ENCODE results near the gene CCDC127. TPM values are rescaled to one million over a fixed set of nuclear protein-coding genes. Genes with fewer than 3 reads are reported as not detected.

Gene CCDC127
- total and polyA plus RNA-seq, 2 donors (not counting 3 experiments of a cell fraction or from before 2014, with no cell fraction given) = 3.4 to 6.3 TPM

DNA sequence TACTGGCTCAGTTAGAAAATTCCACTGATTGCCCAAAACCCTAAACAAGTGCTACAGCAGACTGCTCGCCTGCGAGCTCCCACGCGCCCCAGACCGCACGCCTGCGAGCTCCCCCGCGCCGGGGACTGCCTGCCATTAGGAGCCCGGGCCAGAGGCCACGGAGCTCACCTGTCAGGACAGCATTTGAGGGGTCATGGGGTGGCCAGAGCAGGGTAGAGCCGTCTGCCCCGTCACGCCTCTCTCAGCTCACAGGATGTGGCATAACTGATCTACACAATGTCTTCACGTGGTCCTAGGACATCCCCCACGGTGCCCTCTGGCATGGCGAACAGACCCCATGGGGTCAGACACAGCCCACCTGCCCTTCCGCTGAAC is 55.8 kb downstream of the CCDC127 start:
- no peaks in the 10 kb centered on the region for H3K79me2 ChIP-seq (ENCODE audit: control insufficient read depth, insufficient read depth, low read length)
- ChIA-PET CTCF (interaction anchor here (1.0 kb wide), 1 partner anchor 26 kb away, joined by 3 read pairs; no protein-coding TSS in a partner anchor), POLR2A (no interaction called here)
- BruUV-seq (replicated peaks) = no TSS peak
- no peaks in the 10 kb centered on the region for H4K20me1 ChIP-seq (replicated peaks; ENCODE audit: control insufficient read depth, extremely low read depth, insufficient read depth, low read length)
- intact Hi-C loops (cut with micrococcal nuclease) = no loop called here
- H3K4me1 ChIP-seq (ENCODE audit: control insufficient read depth, extremely low read depth, insufficient read depth, low read length) = no peaks in the 10 kb centered on the region
- H3K27ac ChIP-seq (ENCODE audit: insufficient read depth, low read depth, low read length) = no peak overlapping the region
- H3K4me3 ChIP-seq (replicated peaks in 1 of 3; ENCODE audit: insufficient read depth in 1 of 3, low read depth in 1 of 3, low read length in 3 of 3) = no peak overlapping the region
- H2AFZ ChIP-seq (ENCODE audit: low read depth, low read length) = no peak overlapping the region
- no peak for FAIRE-seq
- no peak for DNase-seq (ENCODE audit: low read depth, low spot score)
- no peaks in the 10 kb centered on the region for H3K9me3 ChIP-seq (replicated peaks; ENCODE audit: control insufficient read depth, insufficient read depth, low read length)
- H3K9ac ChIP-seq (replicated peaks; ENCODE audit: extremely low read depth, insufficient read depth, low read length) = no peak overlapping the region
- H3K9me1 ChIP-seq (replicated peaks; ENCODE audit: control insufficient read depth, extremely low read depth, insufficient read depth, low read length) = no peaks in the 10 kb centered on the region
- TF ChIP-seq GATA2 (IDR thresholded peaks at IDR 0.05; ENCODE audit: insufficient read depth, insufficient read length, low read depth, low read length) = no peak
- TF ChIP-seq, protein P1, sequence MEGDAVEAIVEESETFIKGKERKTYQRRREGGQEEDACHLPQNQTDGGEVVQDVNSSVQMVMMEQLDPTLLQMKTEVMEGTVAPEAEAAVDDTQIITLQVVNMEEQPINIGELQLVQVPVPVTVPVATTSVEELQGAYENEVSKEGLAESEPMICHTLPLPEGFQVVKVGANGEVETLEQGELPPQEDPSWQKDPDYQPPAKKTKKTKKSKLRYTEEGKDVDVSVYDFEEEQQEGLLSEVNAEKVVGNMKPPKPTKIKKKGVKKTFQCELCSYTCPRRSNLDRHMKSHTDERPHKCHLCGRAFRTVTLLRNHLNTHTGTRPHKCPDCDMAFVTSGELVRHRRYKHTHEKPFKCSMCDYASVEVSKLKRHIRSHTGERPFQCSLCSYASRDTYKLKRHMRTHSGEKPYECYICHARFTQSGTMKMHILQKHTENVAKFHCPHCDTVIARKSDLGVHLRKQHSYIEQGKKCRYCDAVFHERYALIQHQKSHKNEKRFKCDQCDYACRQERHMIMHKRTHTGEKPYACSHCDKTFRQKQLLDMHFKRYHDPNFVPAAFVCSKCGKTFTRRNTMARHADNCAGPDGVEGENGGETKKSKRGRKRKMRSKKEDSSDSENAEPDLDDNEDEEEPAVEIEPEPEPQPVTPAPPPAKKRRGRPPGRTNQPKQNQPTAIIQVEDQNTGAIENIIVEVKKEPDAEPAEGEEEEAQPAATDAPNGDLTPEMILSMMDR (IDR thresholded peaks at IDR 0.05; ENCODE audit: extremely low read depth in 1 of 2, insufficient read depth in 1 of 2, low read depth in 1 of 2, low read length in 2 of 2) = no peak
- no peak for TF ChIP-seq EZH2 (IDR thresholded peaks at IDR 0.05; ENCODE audit: borderline replicate concordance, low read depth, low read length, severe bottlenecking)
- no peak for TF ChIP-seq MYC (IDR thresholded peaks at IDR 0.05; ENCODE audit: low read depth, low read length)
- TF ChIP-seq POLR2A (IDR thresholded peaks at IDR 0.05; ENCODE audit: low read depth, low read length) = no peak
- no peak for TF ChIP-seq FOS (IDR thresholded peaks at IDR 0.05; ENCODE audit: borderline replicate concordance, insufficient read depth, low read length)
- dilution Hi-C loops (cut with MboI; ENCODE audit: extremely low pct_ligation_motif_present, low sequenced_read_pairs) = no loop called here
- H3K36me3 ChIP-seq (ENCODE audit: control insufficient read depth in 2 of 2, extremely low read depth in 1 of 2, insufficient read depth in 2 of 2, low read length in 2 of 2) = no peaks in the 10 kb centered on the region
- no peaks in the 10 kb centered on the region for H3K27me3 ChIP-seq (ENCODE audit: control insufficient read depth in 2 of 2, insufficient read depth in 2 of 2, low read length in 2 of 2)
- H3K4me2 ChIP-seq (ENCODE audit: insufficient read depth, low read length) = no peak overlapping the region

DNA sequence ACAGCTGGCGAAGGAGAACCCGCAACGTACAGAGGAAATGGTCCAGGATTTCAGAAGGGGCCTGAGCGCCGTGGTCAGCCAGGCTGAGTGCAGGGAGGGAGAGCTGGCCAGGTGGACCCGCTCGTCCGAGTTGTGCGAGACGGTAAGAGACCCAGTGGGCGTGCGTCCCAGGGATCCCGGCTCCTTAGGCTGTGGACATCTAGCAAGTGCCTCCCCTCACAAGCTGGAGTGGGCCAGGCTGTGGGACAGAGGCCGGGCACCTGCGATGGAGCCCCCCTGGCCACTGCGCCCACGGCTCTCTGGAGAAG is 56.2 kb downstream of the CCDC127 start:
- H4K20me1 ChIP-seq (replicated peaks; ENCODE audit: control insufficient read depth, extremely low read depth, insufficient read depth, low read length) = no peaks in the 10 kb centered on the region
- intact Hi-C loops (cut with micrococcal nuclease) (no loop called here), dilution Hi-C loops (cut with MboI; ENCODE audit: extremely low pct_ligation_motif_present, low sequenced_read_pairs) (no loop called here)
- H3K27me3 ChIP-seq (ENCODE audit: control insufficient read depth in 2 of 2, insufficient read depth in 2 of 2, low read length in 2 of 2) = no peaks in the 10 kb centered on the region
- FAIRE-seq (no peak), DNase-seq (ENCODE audit: low read depth, low spot score) (no peak)
- H3K9me1 ChIP-seq (replicated peaks; ENCODE audit: control insufficient read depth, extremely low read depth, insufficient read depth, low read length) = no peaks in the 10 kb centered on the region
- no peak overlapping the region for H3K27ac ChIP-seq (ENCODE audit: insufficient read depth, low read depth, low read length)
- H3K79me2 ChIP-seq (ENCODE audit: control insufficient read depth, insufficient read depth, low read length) = no peaks in the 10 kb centered on the region
- TF ChIP-seq POLR2A (IDR thresholded peaks at IDR 0.05; ENCODE audit: low read depth, low read length) = no peak
- no peak for TF ChIP-seq POLR2AphosphoS5 (IDR thresholded peaks at IDR 0.05; ENCODE audit: insufficient read depth, low read depth, low read length)
- TF ChIP-seq, protein P2, sequence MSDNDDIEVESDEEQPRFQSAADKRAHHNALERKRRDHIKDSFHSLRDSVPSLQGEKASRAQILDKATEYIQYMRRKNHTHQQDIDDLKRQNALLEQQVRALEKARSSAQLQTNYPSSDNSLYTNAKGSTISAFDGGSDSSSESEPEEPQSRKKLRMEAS (IDR thresholded peaks at IDR 0.05; ENCODE audit: insufficient read depth, insufficient read length) = no peak
- TF ChIP-seq EZH2 (IDR thresholded peaks at IDR 0.05; ENCODE audit: borderline replicate concordance, low read depth, low read length, severe bottlenecking) = no peak
- no peak for TF ChIP-seq JUN (IDR thresholded peaks at IDR 0.05; ENCODE audit: borderline replicate concordance, insufficient read depth, insufficient read length, low read depth)
- TF ChIP-seq, protein P1 (IDR thresholded peaks at IDR 0.05; ENCODE audit: extremely low read depth in 1 of 2, insufficient read depth in 1 of 2, low read depth in 1 of 2, low read length in 2 of 2) = no peak
- TF ChIP-seq GATA2 (IDR thresholded peaks at IDR 0.05; ENCODE audit: insufficient read depth, insufficient read length, low read depth, low read length) = no peak
- TF ChIP-seq FOS (IDR thresholded peaks at IDR 0.05; ENCODE audit: borderline replicate concordance, insufficient read depth, low read length) = no peak
- no peak for TF ChIP-seq MYC (IDR thresholded peaks at IDR 0.05; ENCODE audit: low read depth, low read length)
- no peaks in the 10 kb centered on the region for H3K36me3 ChIP-seq (ENCODE audit: control insufficient read depth in 2 of 2, extremely low read depth in 1 of 2, insufficient read depth in 2 of 2, low read length in 2 of 2)
- no peak overlapping the region for H3K4me2 ChIP-seq (ENCODE audit: insufficient read depth, low read length)
- no peak overlapping the region for H2AFZ ChIP-seq (ENCODE audit: low read depth, low read length)
- no peaks in the 10 kb centered on the region for H3K9me3 ChIP-seq (replicated peaks; ENCODE audit: control insufficient read depth, insufficient read depth, low read length)
- no peak overlapping the region for H3K9ac ChIP-seq (replicated peaks; ENCODE audit: extremely low read depth, insufficient read depth, low read length)
- CTCF ChIA-PET = no interaction called here
- no peaks in the 10 kb centered on the region for H3K4me1 ChIP-seq (ENCODE audit: control insufficient read depth, extremely low read depth, insufficient read depth, low read length)
- no peak overlapping the region for H3K4me3 ChIP-seq (replicated peaks in 1 of 3; ENCODE audit: insufficient read depth in 1 of 3, low read depth in 1 of 3, low read length in 3 of 3)
- POLR2A ChIA-PET = no interaction called here
- BruUV-seq (replicated peaks) = no TSS peak

All from endothelial cell of umbilical vein (primary cell).